OCI-LY7 (cell line): ENCODE results near the gene SLC26A4.

Experiments used
- CTCF ChIP-seq: fragments of 200-600 bp; sonication (generic); conservative IDR thresholded peaks from 2 replicates; pipeline ENCODE4 v1.5.1; 2014; ENCODE audit warnings: mild to moderate bottlenecking, antibody characterized with exemption, low read length, moderate library complexity, mixed read lengths
- EZH2phosphoT487 ChIP-seq: fragments of 200-600 bp; sonication (generic); IDR thresholded peaks from 2 replicates; pipeline ENCODE4 v1.6.1; 2018; ENCODE audit warnings: low read depth, borderline replicate concordance, mild to moderate bottlenecking, mixed run types, antibody characterized with exemption, low read length, moderate library complexity, mixed read lengths

GRCh38 chr7:107718456-107719193 lies 58.0 kb downstream of the SLC26A4 start:
- TF ChIP-seq CTCF (no peak), EZH2phosphoT487 (no peak)
